ENCODE results near the gene PRDM10. TPM values are rescaled to one million over a fixed set of nuclear protein-coding genes. Genes with fewer than 3 reads are reported as not detected.

PRDM10 gene
- total and polyA plus RNA-seq, 8 donors: 2.3 to 5.3 (median 3.2) TPM

DNA sequence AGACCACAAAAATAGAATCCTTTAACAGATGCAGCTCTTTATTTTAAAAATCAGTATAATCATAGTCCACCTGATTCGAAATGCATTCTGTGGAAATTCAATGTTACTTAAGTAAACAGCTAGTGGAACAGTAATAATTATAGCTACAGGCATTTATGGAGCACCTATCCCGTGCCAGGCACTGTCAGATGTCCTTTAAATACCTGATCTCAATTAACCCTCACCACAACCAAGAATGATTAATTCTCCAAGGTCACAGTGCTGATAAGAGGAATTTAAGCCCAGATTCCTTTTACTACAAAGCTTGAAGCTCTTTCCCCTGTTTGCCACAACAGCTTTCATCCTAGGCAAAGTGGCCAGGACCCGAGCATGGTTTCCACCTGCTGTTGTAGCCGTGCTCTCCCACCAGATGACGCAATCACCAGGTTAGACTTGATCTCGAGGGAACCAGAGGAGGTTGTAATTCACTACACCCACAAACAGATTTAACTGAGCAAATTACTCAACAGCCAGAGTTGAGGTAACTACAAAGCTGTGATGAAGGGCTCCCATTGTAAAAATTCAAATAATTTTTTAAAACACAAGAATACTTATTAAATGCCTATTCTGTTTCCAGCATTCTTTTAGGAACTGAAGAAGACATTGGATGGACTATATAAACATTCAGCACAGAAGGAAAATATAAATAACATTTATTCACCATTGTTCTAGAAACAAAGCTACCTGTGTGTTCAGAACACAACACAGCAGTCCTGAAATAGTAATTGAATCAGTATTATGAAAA, 10.3 kb downstream of the PRDM10 start:
- WGBS, 2 donors: 8 to 9% methylated on average over 6 of the region's 6 CpGs
- DNase-seq (peak; percentile 65 to 85 (median 74)), ATAC-seq (peak; percentile 95 to 98 (median 98)), FAIRE-seq (no peak)
- H3K4me1 ChIP-seq: peaks cover 11 to 13% (median 11%) of the 10 kb centered on the region in 3 donors
- TF ChIP-seq, protein P1, sequence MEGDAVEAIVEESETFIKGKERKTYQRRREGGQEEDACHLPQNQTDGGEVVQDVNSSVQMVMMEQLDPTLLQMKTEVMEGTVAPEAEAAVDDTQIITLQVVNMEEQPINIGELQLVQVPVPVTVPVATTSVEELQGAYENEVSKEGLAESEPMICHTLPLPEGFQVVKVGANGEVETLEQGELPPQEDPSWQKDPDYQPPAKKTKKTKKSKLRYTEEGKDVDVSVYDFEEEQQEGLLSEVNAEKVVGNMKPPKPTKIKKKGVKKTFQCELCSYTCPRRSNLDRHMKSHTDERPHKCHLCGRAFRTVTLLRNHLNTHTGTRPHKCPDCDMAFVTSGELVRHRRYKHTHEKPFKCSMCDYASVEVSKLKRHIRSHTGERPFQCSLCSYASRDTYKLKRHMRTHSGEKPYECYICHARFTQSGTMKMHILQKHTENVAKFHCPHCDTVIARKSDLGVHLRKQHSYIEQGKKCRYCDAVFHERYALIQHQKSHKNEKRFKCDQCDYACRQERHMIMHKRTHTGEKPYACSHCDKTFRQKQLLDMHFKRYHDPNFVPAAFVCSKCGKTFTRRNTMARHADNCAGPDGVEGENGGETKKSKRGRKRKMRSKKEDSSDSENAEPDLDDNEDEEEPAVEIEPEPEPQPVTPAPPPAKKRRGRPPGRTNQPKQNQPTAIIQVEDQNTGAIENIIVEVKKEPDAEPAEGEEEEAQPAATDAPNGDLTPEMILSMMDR (IDR thresholded peaks at IDR 0.05): peak in 1 of 4 donors; percentile 36
- peak overlapping the region in 2 of 4 donors; percentile 54 to 60 for H3K27ac ChIP-seq
- no peaks in the 10 kb centered on the region for H3K27me3 ChIP-seq
- no peaks in the 10 kb centered on the region for H3K9me3 ChIP-seq
- intact Hi-C loops (cut with DNase I): no loop called here
- no peaks in the 10 kb centered on the region for H3K36me3 ChIP-seq
- H3K4me3 ChIP-seq: no peak overlapping the region

DNA sequence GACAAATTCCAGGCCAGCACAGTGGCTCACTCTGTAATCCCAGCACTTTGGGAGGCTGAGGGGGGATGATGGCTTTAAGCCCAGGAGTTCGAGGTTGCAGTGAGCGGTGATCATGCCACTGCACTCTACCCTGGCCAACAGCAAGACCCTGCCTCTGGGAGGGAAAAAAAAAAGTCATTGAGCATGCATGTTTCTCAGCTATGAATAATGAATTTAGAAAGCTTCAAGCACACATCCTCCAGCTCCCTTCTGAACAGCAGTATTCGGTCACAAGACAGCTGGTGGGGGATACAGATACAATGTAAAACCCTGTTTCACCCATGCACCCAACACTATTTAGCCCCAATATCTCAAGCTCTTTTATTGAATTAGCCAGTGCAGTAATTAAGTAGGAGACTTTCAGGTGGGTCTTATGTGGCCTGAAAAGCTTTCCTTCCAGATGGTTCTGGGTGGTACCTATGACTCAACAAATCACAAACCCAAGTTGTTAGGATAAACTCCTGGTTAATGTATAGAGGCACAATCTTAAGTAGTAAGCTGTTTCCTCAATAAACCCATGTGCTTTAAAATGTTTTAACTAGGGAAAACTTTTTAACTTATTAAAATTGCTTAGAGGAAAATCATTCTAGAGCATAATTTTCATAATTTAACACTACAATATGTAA, 13.4 kb downstream of the PRDM10 start:
- TF ChIP-seq, protein P1 (IDR thresholded peaks at IDR 0.05): no peak
- FAIRE-seq (no peak), DNase-seq (no peak), ATAC-seq (no peak)
- Histone ChIP-seq H3K27ac (no peak overlapping the region), H3K4me3 (no peak overlapping the region), H3K36me3 (no peaks in the 10 kb centered on the region), H3K27me3 (no peaks in the 10 kb centered on the region), H3K9me3 (no peaks in the 10 kb centered on the region), H3K4me1 (peaks cover 7 to 13% (median 11%) of the 10 kb centered on the region in 3 donors)
- 60 to 63% methylated on average over 3 of the region's 3 CpGs for WGBS, 2 donors
- intact Hi-C loops (cut with DNase I): no loop called here

DNA sequence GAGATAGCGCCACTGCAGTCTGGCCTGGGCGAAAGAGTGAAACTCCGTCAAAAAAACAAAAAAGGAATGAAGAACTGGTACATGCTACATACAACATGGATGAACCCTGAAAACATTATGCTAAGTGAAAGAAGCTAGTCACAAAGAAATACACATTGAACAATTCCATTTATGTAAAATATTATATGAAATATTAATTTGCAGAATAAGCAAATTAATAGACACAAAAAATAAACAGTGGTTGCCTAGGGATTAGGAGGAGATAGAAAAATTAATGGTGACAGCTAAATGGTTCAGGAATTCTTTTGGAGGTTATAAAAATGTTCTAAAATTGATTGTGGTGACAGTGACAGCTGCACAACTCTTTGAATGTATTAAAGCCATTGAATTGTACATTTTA, 14.7 kb downstream of the PRDM10 start:
- intact Hi-C loops (cut with DNase I): no loop called here
- Histone ChIP-seq H3K36me3 (no peaks in the 10 kb centered on the region), H3K4me1 (peaks cover 4 to 11% (median 9%) of the 10 kb centered on the region in 3 donors), H3K4me3 (no peak overlapping the region), H3K27me3 (no peaks in the 10 kb centered on the region), H3K27ac (no peak overlapping the region), H3K9me3 (no peaks in the 10 kb centered on the region)
- DNase-seq (no peak), ATAC-seq (no peak), FAIRE-seq (no peak)
- WGBS, 2 donors: 96% methylated on average over 3 of the region's 3 CpGs
- TF ChIP-seq, protein P1 (IDR thresholded peaks at IDR 0.05): no peak

DNA sequence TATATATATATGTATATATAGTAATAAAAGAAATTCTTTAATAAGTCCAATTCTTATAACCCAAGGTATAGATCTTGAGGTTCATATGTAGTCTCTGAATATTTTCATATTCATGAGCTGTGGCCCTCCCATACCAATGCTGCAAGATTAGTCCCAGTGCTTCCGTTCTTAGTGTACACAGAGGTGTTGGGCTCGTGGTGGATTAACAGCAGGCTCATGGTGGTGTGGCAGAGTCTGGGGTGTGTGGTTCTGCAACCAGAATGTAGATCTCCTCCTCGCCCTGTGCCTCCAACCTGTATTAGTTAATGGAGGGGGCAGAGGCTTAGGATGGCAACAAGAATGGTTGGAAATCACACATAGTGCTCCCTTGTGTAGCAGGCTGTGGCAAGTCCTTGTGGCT, 16.8 kb downstream of the PRDM10 start:
- Histone ChIP-seq H3K4me3 (no peak overlapping the region), H3K4me1 (no peaks in the 10 kb centered on the region), H3K36me3 (no peaks in the 10 kb centered on the region), H3K27me3 (no peaks in the 10 kb centered on the region), H3K9me3 (no peaks in the 10 kb centered on the region), H3K27ac (no peak overlapping the region)
- DNase-seq: no peak
- TF ChIP-seq, protein P1 (IDR thresholded peaks at IDR 0.05): no peak
- WGBS, 2 donors: 90 to 99% methylated on average over 3 of the region's 3 CpGs
- FAIRE-seq: no peak
- intact Hi-C loops (cut with DNase I): no loop called here
- no peak for ATAC-seq

DNA sequence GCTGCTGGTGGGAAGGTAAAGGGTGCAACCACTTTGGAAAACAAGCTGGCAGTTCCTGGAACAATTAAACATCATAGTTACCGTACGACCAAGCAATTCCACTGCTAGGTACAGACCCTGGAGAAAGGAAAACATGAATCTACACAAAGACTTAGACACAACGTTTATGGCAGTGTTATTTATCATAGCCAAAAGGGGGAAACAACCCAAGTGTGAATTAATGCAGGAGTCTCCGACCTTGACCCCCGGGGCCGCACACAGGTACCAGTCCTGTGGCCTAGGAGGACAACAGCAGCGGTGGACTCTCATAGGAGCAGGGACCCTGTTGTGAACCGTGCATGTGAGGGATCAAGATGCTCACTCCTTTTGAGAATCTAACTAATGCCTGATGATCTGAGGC, 22.5 kb downstream of the PRDM10 start:
- no peaks in the 10 kb centered on the region for H3K27me3 ChIP-seq
- H3K36me3 ChIP-seq: no peaks in the 10 kb centered on the region
- DNase-seq: no peak
- 80 to 82% methylated on average over 8 of the region's 8 CpGs for WGBS, 2 donors
- TF ChIP-seq, protein P1 (IDR thresholded peaks at IDR 0.05): no peak
- H3K9me3 ChIP-seq: no peaks in the 10 kb centered on the region
- ATAC-seq: no peak
- H3K4me1 ChIP-seq: no peaks in the 10 kb centered on the region
- intact Hi-C loops (cut with DNase I): no loop called here
- FAIRE-seq: no peak
- H3K4me3 ChIP-seq: no peak overlapping the region
- H3K27ac ChIP-seq: no peak overlapping the region
